Neural progenitor cell (in vitro differentiated cells): ENCODE measurements around the gene SRGAP3.

ENCODE experiments used
- EZH2 ChIP-seq: fragments of 200-600 bp; sonication (generic); IDR thresholded peaks from 2 replicates; pipeline ENCODE4 v1.6.1; 2017; ENCODE audit warnings: antibody characterized with exemption, mild to moderate bottlenecking, moderate library complexity
- TF ChIP-seq, protein P1 (sequence below): fragments of 200-600 bp; sonication (generic); IDR thresholded peaks from 2 replicates; pipeline ENCODE4 v1.5.1; 2017; ENCODE audit warnings: antibody characterized with exemption, mild to moderate bottlenecking

DNA sequence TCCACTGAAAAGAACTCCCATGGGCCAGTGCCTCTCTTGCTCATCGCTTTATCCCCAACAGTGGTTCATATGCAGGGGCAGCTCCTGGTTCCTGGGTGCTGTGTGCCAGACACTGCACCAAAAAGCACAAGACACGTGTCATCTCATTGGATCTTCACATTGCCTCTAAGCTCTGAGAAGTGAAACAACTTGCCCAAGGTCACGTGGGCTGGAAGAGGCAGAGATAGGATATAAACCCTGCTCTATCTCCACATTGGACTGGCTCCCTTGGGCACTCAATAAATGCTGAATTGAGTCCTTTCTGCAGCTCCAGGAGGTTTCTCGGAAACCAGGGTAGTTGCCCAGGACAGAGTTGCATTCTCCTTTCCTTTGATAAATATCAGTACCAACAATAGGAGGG, 88.1 kb downstream of the SRGAP3 start:
- TF ChIP-seq, protein P1, sequence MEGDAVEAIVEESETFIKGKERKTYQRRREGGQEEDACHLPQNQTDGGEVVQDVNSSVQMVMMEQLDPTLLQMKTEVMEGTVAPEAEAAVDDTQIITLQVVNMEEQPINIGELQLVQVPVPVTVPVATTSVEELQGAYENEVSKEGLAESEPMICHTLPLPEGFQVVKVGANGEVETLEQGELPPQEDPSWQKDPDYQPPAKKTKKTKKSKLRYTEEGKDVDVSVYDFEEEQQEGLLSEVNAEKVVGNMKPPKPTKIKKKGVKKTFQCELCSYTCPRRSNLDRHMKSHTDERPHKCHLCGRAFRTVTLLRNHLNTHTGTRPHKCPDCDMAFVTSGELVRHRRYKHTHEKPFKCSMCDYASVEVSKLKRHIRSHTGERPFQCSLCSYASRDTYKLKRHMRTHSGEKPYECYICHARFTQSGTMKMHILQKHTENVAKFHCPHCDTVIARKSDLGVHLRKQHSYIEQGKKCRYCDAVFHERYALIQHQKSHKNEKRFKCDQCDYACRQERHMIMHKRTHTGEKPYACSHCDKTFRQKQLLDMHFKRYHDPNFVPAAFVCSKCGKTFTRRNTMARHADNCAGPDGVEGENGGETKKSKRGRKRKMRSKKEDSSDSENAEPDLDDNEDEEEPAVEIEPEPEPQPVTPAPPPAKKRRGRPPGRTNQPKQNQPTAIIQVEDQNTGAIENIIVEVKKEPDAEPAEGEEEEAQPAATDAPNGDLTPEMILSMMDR: no peak
- TF ChIP-seq EZH2: no peak
